Activated naive CD4-positive, alpha-beta T cell treated with anti-CD3 and anti-CD28 coated beads for 36 hours (primary cell): Measurements from ENCODE around the gene AIPL1. TPM values are rescaled to one million over a fixed set of nuclear protein-coding genes. Genes with fewer than 3 reads are reported as not detected.
"Not testable (repeated sequence)": the region's sequence is repeated elsewhere in the genome, so short reads cannot be mapped to it uniquely, and the experiment has no call there.

Experiments used
- CTCF ChIA-PET: fragments of 350-600 bp; sonication (Branson Sonifier 250); formaldehyde crosslinking; loops from one replicate; lab custom pipeline; 2021; ENCODE audit warnings: antibody characterized with exemption; lab: Charles Lee
- DNase-seq: peaks from one replicate; pipeline ENCODE4 v3.0.0-alpha.2; 2020
- H3K27ac Mint-ChIP-seq: one replicate; pipeline ENCODE4 v1.8.0; 2021; ENCODE audit warnings: mild to moderate bottlenecking, mixed read lengths
- H3K27me3 Mint-ChIP-seq: one replicate; pipeline ENCODE4 v1.8.0; 2021; ENCODE audit warnings: low read depth, mixed read lengths
- H3K36me3 Mint-ChIP-seq: one replicate; pipeline ENCODE4 v1.8.0; 2021; ENCODE audit warnings: low read depth, mixed read lengths
- H3K4me1 Mint-ChIP-seq: one replicate; pipeline ENCODE4 v1.8.0; 2021; ENCODE audit warnings: low read depth, mixed read lengths
- H3K4me3 Mint-ChIP-seq: one replicate; pipeline ENCODE4 v1.8.0; 2021; ENCODE audit warnings: mild to moderate bottlenecking, moderate library complexity, mixed read lengths
- H3K9me3 Mint-ChIP-seq: one replicate; pipeline ENCODE4 v1.8.0; 2021; ENCODE audit warnings: mixed read lengths
- intact Hi-C: fragments of 100-400 bp; cut with micrococcal nuclease; formaldehyde crosslinking; loops from one replicate; pipeline ENCODE4 v1.15.1; 2023
- total RNA-seq, 2 experiments: library from RNA; stranded (reverse); gene quantifications; one replicate each; pipeline ENCODE4 v1.2.3, GENCODE V29; 2021

Gene AIPL1, protein sequence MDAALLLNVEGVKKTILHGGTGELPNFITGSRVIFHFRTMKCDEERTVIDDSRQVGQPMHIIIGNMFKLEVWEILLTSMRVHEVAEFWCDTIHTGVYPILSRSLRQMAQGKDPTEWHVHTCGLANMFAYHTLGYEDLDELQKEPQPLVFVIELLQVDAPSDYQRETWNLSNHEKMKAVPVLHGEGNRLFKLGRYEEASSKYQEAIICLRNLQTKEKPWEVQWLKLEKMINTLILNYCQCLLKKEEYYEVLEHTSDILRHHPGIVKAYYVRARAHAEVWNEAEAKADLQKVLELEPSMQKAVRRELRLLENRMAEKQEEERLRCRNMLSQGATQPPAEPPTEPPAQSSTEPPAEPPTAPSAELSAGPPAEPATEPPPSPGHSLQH
- total RNA-seq = not detected

DNA sequence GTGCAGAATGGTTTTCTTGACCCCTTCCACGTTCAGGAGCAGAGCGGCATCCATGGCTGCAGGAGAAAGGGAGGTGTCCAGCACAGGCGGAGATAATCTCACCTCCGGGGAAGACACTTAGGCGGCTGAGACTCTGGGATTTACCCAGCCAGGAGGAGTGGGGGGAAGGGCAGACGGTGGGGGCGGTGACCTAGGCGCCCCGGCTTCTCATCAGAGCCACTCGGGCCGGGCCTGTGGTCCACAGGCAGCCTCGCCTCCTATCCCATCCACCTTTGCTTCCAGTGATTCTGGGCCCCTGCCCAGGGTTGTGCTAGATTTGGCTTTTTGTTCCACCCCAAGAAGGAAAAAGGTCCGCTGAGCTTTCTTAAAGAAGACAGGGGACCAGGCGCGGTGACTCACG is at the start of gene AIPL1:
TSS of gene AIPL1 (minus strand) at position 71 of the 400 bp plus-strand sequence. CDS start at position 54, 17 bp downstream.
- intact Hi-C loops = no loop called here

DNA sequence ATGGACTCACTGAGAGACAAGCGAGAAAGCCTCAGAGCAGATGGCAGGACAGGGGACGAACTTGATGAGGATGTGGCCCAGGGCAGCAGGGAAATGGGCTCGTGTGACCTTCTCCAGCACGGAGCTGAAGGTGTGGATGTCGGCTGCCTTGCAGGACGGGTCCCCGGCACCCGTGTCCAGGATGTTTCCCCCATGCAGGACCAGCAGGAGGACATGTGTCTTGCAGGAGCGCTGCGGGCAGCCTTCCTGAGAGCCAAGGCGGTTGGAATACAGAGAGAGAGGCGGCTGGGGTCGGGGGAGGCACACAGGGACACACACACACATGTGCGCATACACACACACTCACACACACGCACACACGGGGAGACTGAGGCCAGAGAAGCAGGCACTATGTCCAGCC is 48.6 kb upstream of the AIPL1 start:
- Mint-ChIP-seq H3K9me3 (no peaks in the 10 kb centered on the region), H3K27ac (no peak overlapping the region), H3K4me1 (no peaks in the 10 kb centered on the region), H3K36me3 (no peaks in the 10 kb centered on the region), H3K4me3 (no peak overlapping the region), H3K27me3 (no peaks in the 10 kb centered on the region)
- intact Hi-C loops = no loop called here
- no peak for DNase-seq
- CTCF ChIA-PET = interaction anchor here (3.6 kb wide), 1 partner anchor 11 kb away, joined by 17 read pairs; no protein-coding TSS in a partner anchor

More for the DNA sequence above, at the start of gene AIPL1:
- no peak for DNase-seq
- Mint-ChIP-seq H3K4me3 (no peak within 1 kb of the TSS), H3K9me3 (peaks cover 9% of the 10 kb centered on the region), H3K27ac (no peak within 1 kb of the TSS), H3K27me3 (peaks cover 7% of the 10 kb centered on the region), H3K4me1 (peaks cover 2% of the 10 kb centered on the region), H3K36me3 (peaks cover 1% of the 10 kb centered on the region)
- CTCF ChIA-PET = interaction anchor here (1.0 to 1.6 kb wide), 2 partner anchors 11 to 853 kb away, joined by 3 to 5 read pairs; no protein-coding TSS in a partner anchor

DNA sequence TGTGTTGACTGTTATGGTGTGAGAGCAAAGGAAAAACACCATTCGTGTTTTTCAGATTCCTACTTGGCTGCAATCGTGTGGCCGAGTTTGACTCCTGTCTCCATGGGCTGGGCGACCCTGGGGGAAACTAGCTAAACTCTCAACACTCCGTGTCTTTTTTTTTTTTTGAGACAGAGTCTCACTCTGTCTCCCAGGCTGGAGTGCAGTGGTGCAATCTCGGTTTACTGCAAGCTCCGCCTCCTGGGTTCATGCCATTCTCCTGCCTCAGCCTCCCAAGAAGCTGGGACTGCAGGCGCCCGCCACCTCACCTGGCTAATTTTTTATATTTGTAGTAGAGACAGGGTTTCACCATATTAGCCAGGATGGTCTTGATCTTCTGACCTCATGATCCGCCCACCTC is 47.9 kb upstream of the AIPL1 start:
- H3K27ac Mint-ChIP-seq, H3K4me3 Mint-ChIP-seq, H3K27me3 Mint-ChIP-seq, intact Hi-C loops, H3K9me3 Mint-ChIP-seq, H3K4me1 Mint-ChIP-seq, H3K36me3 Mint-ChIP-seq, DNase-seq: not testable (repeated sequence)
- CTCF ChIA-PET = interaction anchor here (3.6 kb wide), 1 partner anchor 10 kb away, joined by 17 read pairs; no protein-coding TSS in a partner anchor

DNA sequence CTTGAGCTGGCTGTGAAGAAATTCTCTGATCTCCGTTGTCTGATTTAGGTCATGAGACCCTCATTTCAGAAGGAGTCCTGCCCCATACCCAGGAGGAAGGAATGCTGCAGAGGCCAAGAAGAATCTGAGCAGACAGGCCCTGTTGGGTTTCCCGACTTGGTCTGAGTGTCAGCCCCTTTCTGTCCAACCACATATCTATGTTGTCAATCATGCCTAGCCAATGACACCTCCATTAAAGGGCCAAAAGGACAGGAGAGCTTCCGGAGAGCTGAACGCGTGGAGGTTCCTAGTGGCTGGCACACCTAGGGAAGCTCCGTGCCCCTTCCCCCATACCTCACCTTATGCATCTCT is 47.2 kb upstream of the AIPL1 start:
- Mint-ChIP-seq H3K27ac (no peak overlapping the region), H3K9me3 (no peaks in the 10 kb centered on the region), H3K27me3 (no peaks in the 10 kb centered on the region), H3K4me3 (no peak overlapping the region), H3K4me1 (no peaks in the 10 kb centered on the region), H3K36me3 (no peaks in the 10 kb centered on the region)
- intact Hi-C loops = no loop called here
- no peak for DNase-seq
- CTCF ChIA-PET = interaction anchor here (0.6 to 3.6 kb wide), 3 partner anchors 9 to 156 kb away, joined by 4 to 17 read pairs (median 6); no protein-coding TSS in a partner anchor

DNA sequence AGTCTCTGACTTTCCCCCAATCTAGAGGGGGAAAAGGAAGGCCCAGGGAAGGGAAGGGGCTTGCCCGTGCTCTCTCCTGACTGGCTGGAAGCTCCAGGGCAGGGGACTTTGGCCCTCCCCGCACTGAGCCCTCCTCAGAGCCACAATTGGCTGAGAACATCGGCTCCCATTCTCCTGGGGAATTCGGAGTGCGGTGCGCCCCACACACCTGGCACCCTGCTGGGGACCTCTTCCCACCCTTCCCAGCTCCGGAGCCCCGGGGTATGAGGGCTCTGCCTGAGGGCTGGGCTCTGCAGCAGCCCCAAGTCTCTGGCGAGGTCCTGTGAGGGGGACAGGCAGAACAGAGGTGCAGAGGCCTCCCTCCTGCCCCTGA is 45.4 kb upstream of the AIPL1 start:
- H3K36me3 Mint-ChIP-seq = no peaks in the 10 kb centered on the region
- CTCF ChIA-PET = no interaction called here
- H3K4me1 Mint-ChIP-seq = no peaks in the 10 kb centered on the region
- no peaks in the 10 kb centered on the region for H3K9me3 Mint-ChIP-seq
- no peak overlapping the region for H3K27ac Mint-ChIP-seq
- no peaks in the 10 kb centered on the region for H3K27me3 Mint-ChIP-seq
- intact Hi-C loops = no loop called here
- H3K4me3 Mint-ChIP-seq = no peak overlapping the region
- DNase-seq = no peak

DNA sequence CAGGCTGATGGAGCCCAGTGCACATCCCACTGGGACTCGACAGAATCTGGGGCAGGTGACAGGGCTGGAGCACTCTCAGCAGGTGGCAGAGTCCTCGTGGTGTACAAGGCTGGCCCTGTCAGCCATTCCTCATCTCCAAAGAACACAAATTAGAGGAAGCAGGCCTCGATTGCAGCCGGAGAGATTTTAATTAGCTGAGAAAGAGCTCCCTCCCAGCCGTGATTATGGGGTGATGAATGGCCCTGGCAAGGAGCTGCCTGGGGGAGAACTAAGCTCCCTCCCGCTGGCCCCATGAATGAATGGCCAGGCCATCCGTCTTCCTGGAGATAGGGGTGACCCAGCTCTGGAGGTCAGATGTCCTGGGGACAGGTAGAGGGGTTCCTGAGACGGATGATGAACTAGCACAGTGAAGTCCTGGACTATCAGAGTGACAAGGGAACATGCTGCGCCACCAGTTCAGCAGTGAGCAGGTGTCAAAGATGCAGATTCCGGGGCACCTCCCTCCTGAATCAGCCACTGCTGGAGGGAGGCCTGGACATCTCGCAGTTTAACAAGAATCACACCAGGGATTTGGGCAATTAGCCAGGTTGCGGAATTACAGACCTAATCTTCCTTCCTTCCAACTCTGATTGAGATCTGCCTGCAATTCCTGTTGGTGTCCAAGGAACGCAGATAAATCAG is 44.8 kb upstream of the AIPL1 start:
- H3K4me1 Mint-ChIP-seq = no peaks in the 10 kb centered on the region
- CTCF ChIA-PET = no interaction called here

DNA sequence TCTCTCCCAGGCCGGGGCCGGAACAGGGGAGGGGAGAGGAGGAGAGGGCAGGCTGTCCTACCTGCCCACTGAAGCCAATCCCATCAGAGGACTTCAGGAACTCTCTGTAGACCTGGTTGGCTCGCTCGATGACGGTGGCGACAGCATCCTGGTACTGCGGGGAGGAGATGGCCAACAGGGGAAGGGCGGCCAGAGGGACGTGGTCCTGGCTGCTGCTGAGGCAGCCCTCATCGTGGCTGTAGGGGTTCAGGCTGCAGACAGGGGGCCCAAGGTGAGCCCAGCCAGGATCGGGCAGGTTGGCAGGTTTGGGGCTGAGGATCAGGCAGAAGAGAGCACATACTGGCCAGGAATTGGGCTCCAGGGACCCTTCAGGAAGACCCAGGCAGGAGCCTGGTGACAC is 43.6 kb upstream of the AIPL1 start:
- no peaks in the 10 kb centered on the region for H3K27me3 Mint-ChIP-seq
- H3K36me3 Mint-ChIP-seq = no peaks in the 10 kb centered on the region
- H3K4me1 Mint-ChIP-seq = no peaks in the 10 kb centered on the region
- H3K27ac Mint-ChIP-seq = no peak overlapping the region
- DNase-seq = no peak
- intact Hi-C loops = no loop called here
- H3K9me3 Mint-ChIP-seq = no peaks in the 10 kb centered on the region
- no peak overlapping the region for H3K4me3 Mint-ChIP-seq
- CTCF ChIA-PET = no interaction called here

More for the DNA sequence above, 44.8 kb upstream of the AIPL1 start:
- DNase-seq = no peak
- Mint-ChIP-seq H3K36me3 (no peaks in the 10 kb centered on the region), H3K27ac (no peak overlapping the region), H3K9me3 (no peaks in the 10 kb centered on the region), H3K4me3 (no peak overlapping the region), H3K27me3 (no peaks in the 10 kb centered on the region)
- intact Hi-C loops = no loop called here

DNA sequence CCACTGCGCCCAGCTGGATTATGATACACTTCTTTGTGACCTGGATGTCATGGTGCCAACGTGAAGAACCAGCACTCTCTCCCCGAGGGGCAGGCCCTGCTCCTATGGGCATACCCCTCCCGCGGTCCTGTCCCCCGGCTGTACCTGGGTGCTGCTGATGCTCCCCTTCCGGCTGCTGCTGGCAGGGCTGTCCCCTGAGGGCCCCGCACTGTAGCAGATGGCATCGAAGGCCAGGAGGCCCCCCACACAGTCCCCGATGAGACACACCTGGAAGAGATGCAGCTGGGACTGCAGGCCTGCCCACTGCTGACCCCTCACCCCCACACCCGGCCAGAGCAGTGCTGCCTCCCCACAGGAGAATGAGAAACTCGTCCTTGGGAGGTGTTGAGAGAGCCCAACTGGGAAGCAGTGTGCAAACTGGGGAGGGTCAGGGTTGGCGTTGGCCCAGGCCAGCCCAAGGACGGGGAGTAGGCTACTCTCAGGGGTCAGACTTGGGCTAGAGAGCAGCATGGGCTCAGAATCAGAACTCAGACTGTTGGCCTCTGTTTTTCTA is 43.0 kb upstream of the AIPL1 start:
- H3K9me3 Mint-ChIP-seq = no peaks in the 10 kb centered on the region
- H3K4me1 Mint-ChIP-seq = no peaks in the 10 kb centered on the region
- no peak overlapping the region for H3K27ac Mint-ChIP-seq
- no peak for DNase-seq
- intact Hi-C loops = no loop called here
- no peaks in the 10 kb centered on the region for H3K36me3 Mint-ChIP-seq
- no peaks in the 10 kb centered on the region for H3K27me3 Mint-ChIP-seq
- CTCF ChIA-PET = no interaction called here
- no peak overlapping the region for H3K4me3 Mint-ChIP-seq

DNA sequence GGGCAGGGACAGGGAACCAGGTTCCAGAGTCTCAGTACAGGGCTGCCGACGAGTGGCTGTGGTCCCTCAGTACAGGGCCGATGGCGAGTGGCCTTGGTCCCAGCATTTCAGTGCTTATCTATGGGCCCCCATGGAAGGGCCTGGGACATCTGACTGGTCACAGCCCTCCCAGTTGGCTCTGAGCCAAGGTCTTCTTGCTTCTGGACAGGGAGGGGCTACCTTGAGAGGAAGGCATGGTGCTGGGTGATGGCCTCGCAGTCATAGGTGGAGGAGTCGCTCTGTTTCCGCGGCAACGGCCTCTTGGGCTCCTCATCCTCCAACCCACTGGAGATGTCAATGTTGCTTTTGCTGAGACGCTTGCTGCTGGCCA is 41.9 kb upstream of the AIPL1 start:
- H3K36me3 Mint-ChIP-seq = no peaks in the 10 kb centered on the region
- no peak overlapping the region for H3K27ac Mint-ChIP-seq
- no peaks in the 10 kb centered on the region for H3K9me3 Mint-ChIP-seq
- intact Hi-C loops = no loop called here
- H3K27me3 Mint-ChIP-seq = no peaks in the 10 kb centered on the region
- no peaks in the 10 kb centered on the region for H3K4me1 Mint-ChIP-seq
- DNase-seq = no peak
- no peak overlapping the region for H3K4me3 Mint-ChIP-seq
- CTCF ChIA-PET = no interaction called here

DNA sequence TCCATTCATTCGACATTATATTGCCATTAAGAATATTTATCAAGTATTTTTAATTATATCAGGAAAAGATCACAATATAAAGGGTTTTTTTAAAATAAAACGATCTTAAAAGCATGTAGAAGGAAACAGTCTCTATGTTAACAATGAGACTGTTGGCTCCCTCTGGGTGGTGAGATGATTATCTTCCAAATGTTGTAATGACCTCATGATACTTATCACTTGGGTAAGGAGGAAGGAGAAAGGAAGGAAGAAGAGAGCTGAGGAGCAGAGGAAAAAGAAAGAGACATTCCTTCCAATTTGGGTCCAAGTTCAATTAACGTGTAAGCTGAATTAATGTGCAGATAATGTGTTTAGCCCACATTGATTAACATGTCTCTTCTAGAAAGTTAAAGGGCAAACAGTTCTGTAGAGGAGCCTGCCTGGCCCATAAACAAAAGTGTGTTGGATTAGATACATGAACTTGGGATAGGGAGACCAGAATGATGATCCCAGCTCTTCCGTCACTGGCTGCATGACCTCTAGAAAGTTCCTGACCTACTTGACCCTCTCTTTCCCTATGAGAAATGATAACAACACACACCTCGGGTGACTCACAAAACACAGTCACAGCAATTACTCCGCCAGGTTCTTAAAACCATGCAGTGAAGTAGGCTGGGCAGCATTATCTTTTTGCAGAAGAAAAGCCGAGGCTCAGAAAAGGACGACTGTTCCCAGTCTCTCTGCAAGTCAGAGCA is 41.3 kb upstream of the AIPL1 start:
- Mint-ChIP-seq H3K9me3 (no peaks in the 10 kb centered on the region), H3K36me3 (no peaks in the 10 kb centered on the region), H3K27ac (no peak overlapping the region), H3K4me3 (no peak overlapping the region), H3K27me3 (no peaks in the 10 kb centered on the region), H3K4me1 (no peaks in the 10 kb centered on the region)
- CTCF ChIA-PET = no interaction called here
- intact Hi-C loops = no loop called here
- DNase-seq = no peak

DNA sequence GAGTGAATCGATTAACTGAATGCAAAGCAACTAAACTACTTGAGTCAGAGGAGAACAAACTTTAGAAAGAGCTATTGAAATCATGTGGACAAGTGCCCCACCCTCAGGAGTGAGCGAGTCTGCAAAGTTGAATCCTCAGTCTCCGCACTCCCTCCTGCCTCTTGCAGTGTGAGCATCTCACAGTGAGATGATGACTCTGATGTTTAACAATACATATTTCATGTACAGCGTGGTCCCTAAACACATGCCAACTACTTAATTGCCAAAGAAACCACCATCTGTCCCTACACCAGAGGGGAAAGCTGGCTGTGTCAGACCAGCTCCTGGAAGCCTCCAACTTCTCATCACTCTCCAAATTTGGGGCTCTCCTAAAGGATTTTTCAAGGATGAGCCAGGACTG is 40.5 kb upstream of the AIPL1 start:
- no peak overlapping the region for H3K27ac Mint-ChIP-seq
- CTCF ChIA-PET = interaction anchor here (0.9 to 1.1 kb wide), 2 partner anchors 27 to 100 kb away, joined by 3 read pairs; no protein-coding TSS in a partner anchor
- H3K4me1 Mint-ChIP-seq = no peaks in the 10 kb centered on the region
- DNase-seq = no peak
- H3K27me3 Mint-ChIP-seq = no peaks in the 10 kb centered on the region
- intact Hi-C loops = no loop called here
- H3K36me3 Mint-ChIP-seq = no peaks in the 10 kb centered on the region
- no peak overlapping the region for H3K4me3 Mint-ChIP-seq
- H3K9me3 Mint-ChIP-seq = no peaks in the 10 kb centered on the region

DNA sequence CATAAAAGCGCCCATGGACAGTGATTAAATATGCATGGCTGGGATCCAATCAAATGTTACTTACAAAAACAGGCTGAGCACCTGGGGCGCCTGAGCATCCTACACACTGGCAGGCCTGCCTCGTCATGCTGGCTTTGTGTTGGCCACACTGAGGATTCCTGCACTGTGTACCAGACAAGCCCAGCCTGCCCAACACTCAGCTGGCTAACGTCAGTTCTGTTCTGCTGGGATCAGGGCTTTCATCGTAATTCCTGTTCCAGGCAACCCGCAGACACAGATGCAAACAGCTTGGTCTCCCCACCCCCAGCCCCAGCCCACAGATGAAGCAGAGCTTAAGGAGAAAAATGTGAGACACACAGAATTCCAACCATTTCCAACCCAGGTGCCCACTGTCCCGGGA is 40.0 kb upstream of the AIPL1 start:
- intact Hi-C loops = loop anchor here (5.0 kb wide), 1 partner anchor 72 kb away; no protein-coding TSS in a partner anchor
- CTCF ChIA-PET = interaction anchor here (0.9 to 1.1 kb wide), 2 partner anchors 26 to 100 kb away, joined by 3 read pairs; no protein-coding TSS in a partner anchor

More for the DNA sequence above, 40.0 kb upstream of the AIPL1 start:
- Mint-ChIP-seq H3K36me3 (no peaks in the 10 kb centered on the region), H3K4me3 (no peak overlapping the region), H3K4me1 (no peaks in the 10 kb centered on the region), H3K27ac (no peak overlapping the region), H3K9me3 (no peaks in the 10 kb centered on the region), H3K27me3 (no peaks in the 10 kb centered on the region)
- no peak for DNase-seq
